ENCODE data around the gene LRIG2. TPM values are rescaled to one million over a fixed set of nuclear protein-coding genes. Genes with fewer than 3 reads are reported as not detected.
A peak's percentile ranks its signal among the peaks of the same experiment; 100 is the strongest.

Gene LRIG2
- total and polyA plus RNA-seq, 10 donors, result 3.4 to 68.7 (median 22.1) TPM

- no peaks in the 10 kb centered on the region for H3K27me3 ChIP-seq (replicated peaks in 1 of 7)
- H3K36me3 ChIP-seq, result peaks cover 0 to 9% (median 0%) of the 10 kb centered on the region in 6 donors
- no peak overlapping the region for H3K4me3 ChIP-seq
- no peak for TF ChIP-seq POLR2AphosphoS5 (IDR thresholded peaks at IDR 0.05)
- TF ChIP-seq CTCF (IDR thresholded peaks at IDR 0.05 in 8 of 11, conservative IDR thresholded peaks at IDR 0.05 in 3 of 11), result no peak
- no peak for TF ChIP-seq POLR2A (IDR thresholded peaks at IDR 0.05)
- intact Hi-C loops (cut with DNase I; ENCODE audit: low total_unique reads), result no loop called here
- H3K9me3 ChIP-seq, result no peaks in the 10 kb centered on the region
- H3K27ac ChIP-seq, result no peak overlapping the region
- peaks cover 3 to 32% (median 15%) of the 10 kb centered on the region in 6 donors for H3K4me1 ChIP-seq
- DNase-seq, result no peak
These were observed 65.8 kb downstream of the LRIG2 start for GRCh38 chr1:113138778-113139177.

GRCh38 chr1:113140176-113140575 lies 67.2 kb downstream of the LRIG2 start:
- WGBS, 5 donors, result 89 to 100% (median 100%) methylated on average over 1 of the region's 1 CpG
- peaks cover 3 to 26% (median 13%) of the 10 kb centered on the region in 6 donors for H3K4me1 ChIP-seq
- intact Hi-C loops (cut with DNase I; ENCODE audit: low total_unique reads), result loop anchor here (5.0 to 10.0 kb wide), 2 partner anchors 315 to 537 kb away; no protein-coding TSS in a partner anchor
- H3K9me3 ChIP-seq, result no peaks in the 10 kb centered on the region
- TF ChIP-seq POLR2A (IDR thresholded peaks at IDR 0.05) (no peak), CTCF (IDR thresholded peaks at IDR 0.05 in 8 of 11, conservative IDR thresholded peaks at IDR 0.05 in 3 of 11) (no peak), POLR2AphosphoS5 (IDR thresholded peaks at IDR 0.05) (no peak)
- H3K27ac ChIP-seq, result no peak overlapping the region
- DNase-seq, result no peak
- H3K27me3 ChIP-seq (replicated peaks in 1 of 7), result no peaks in the 10 kb centered on the region
- H3K4me3 ChIP-seq, result no peak overlapping the region
- H3K36me3 ChIP-seq, result no peaks in the 10 kb centered on the region

GRCh38 chr1:113140588-113141446 lies 67.8 kb downstream of the LRIG2 start:
- no peak for DNase-seq
- H3K27me3 ChIP-seq (replicated peaks in 1 of 7), result no peaks in the 10 kb centered on the region
- WGBS, 5 donors, result 30 to 37% (median 33%) methylated on average over 13 of the region's 13 CpGs
- H3K4me1 ChIP-seq, result peaks cover 3 to 26% (median 13%) of the 10 kb centered on the region in 6 donors
- peak overlapping the region in 1 of 8 donors; percentile 42 for H3K27ac ChIP-seq
- TF ChIP-seq POLR2A (IDR thresholded peaks at IDR 0.05) (no peak), CTCF (IDR thresholded peaks at IDR 0.05 in 8 of 11, conservative IDR thresholded peaks at IDR 0.05 in 3 of 11) (peak; percentile 50 to 80 (median 74)), POLR2AphosphoS5 (IDR thresholded peaks at IDR 0.05) (no peak)
- H3K36me3 ChIP-seq, result no peaks in the 10 kb centered on the region
- intact Hi-C loops (cut with DNase I; ENCODE audit: low total_unique reads), result loop anchor here (5.0 to 10.0 kb wide), 2 partner anchors 314 to 536 kb away; no protein-coding TSS in a partner anchor
- no peaks in the 10 kb centered on the region for H3K9me3 ChIP-seq
- H3K4me3 ChIP-seq, result peak overlapping the region in 1 of 8 donors; percentile 31
